A673 (cell line): ENCODE results near the gene BCL2A1. TPM values are rescaled to one million over a fixed set of nuclear protein-coding genes. Genes with fewer than 3 reads are reported as not detected.

Experiments used
- BruUV-seq: library from RNA; stranded (reverse); fragments of 400-500 nt; replicated peaks from 2 replicates; lab custom pipeline; 2021; lab: Mats Ljungman, UMichigan
- CTCF ChIA-PET: fragments of 300-600 bp; sonication (Branson Sonifier 250); formaldehyde crosslinking; loops from one replicate; lab custom pipeline; 2022; ENCODE audit warnings: antibody characterized with exemption; lab: Charles Lee
- POLR2A ChIA-PET: fragments of 300-600 bp; sonication (Branson Sonifier 250); formaldehyde crosslinking; loops from one replicate; lab custom pipeline; 2022; ENCODE audit warnings: antibody characterized with exemption; ENCODE audit not compliant: low non-redundant PET; lab: Charles Lee
- DNase-seq: peaks from one replicate; pipeline ENCODE4 v3.0.0-alpha.2; 2015; ENCODE audit warnings: low spot score
- H3K27ac ChIP-seq: fragments of 200-600 bp; sonication (generic); 2 replicates; pipeline ENCODE4 v1.5.1; 2016; ENCODE audit warnings: mixed run types, low read depth, mild to moderate bottlenecking, mixed read lengths, antibody characterized with exemption, low read length; ENCODE audit not compliant: poor library complexity, severe bottlenecking
- H3K27me3 ChIP-seq: fragments of 200-600 bp; sonication (generic); replicated peaks from 2 replicates; pipeline ENCODE4 v1.6.1; 2017; ENCODE audit warnings: mixed run types, low read depth, mild to moderate bottlenecking, mixed read lengths, antibody characterized with exemption, low read length; ENCODE audit not compliant: insufficient read depth, poor library complexity
- H3K36me3 ChIP-seq: fragments of 200-600 bp; sonication (generic); 2 replicates; pipeline ENCODE4 v1.6.1; 2016; ENCODE audit warnings: mixed run types, mild to moderate bottlenecking, mixed read lengths, antibody characterized with exemption, low read length; ENCODE audit not compliant: insufficient read depth, poor library complexity, severe bottlenecking
- H3K4me1 ChIP-seq: fragments of 200-600 bp; sonication (generic); 2 replicates; pipeline ENCODE4 v1.6.1; 2017; ENCODE audit warnings: mixed run types, mild to moderate bottlenecking, mixed read lengths, antibody characterized with exemption, low read length; ENCODE audit not compliant: insufficient read depth, poor library complexity, severe bottlenecking
- H3K4me3 ChIP-seq: fragments of 200-600 bp; sonication (generic); 2 replicates; pipeline ENCODE4 v1.5.1; 2016; ENCODE audit warnings: low read depth, mixed run types, mild to moderate bottlenecking, mixed read lengths, low read length; ENCODE audit not compliant: poor library complexity, severe bottlenecking
- H3K9me3 ChIP-seq: fragments of 200-600 bp; sonication (generic); 2 replicates; pipeline ENCODE4 v1.6.1; 2016; ENCODE audit warnings: mixed run types, low read depth, mild to moderate bottlenecking, mixed read lengths, antibody characterized with exemption, low read length; ENCODE audit not compliant: poor library complexity, severe bottlenecking
- CTCF ChIP-seq: fragments of 300-800, 200-600 bp; sonication (generic); conservative IDR thresholded peaks from 2 replicates; pipeline ENCODE4 v1.5.1; 2017; ENCODE audit warnings: low read depth, mild to moderate bottlenecking, antibody characterized with exemption, low read length, moderate library complexity, mixed read lengths
- EZH2 ChIP-seq: fragments of 200-600 bp; sonication (generic); IDR thresholded peaks from 2 replicates; pipeline ENCODE4 v1.6.1; 2017; ENCODE audit warnings: borderline replicate concordance, low read depth, mild to moderate bottlenecking, mixed read lengths, antibody characterized with exemption, low read length; ENCODE audit not compliant: poor library complexity, severe bottlenecking
- intact Hi-C: fragments of 100-400 bp; cut with micrococcal nuclease; formaldehyde crosslinking; loops from one replicate; pipeline ENCODE4 v1.10.0; 2022; ENCODE audit not compliant: unreplicated experiment
- total RNA-seq: library from RNA; stranded (reverse); gene quantifications from 2 replicates; pipeline ENCODE4 v1.2.3, GENCODE V29; 2021

BCL2A1 gene
- total RNA-seq, 1 experiment from 2014 or later: not detected

DNA sequence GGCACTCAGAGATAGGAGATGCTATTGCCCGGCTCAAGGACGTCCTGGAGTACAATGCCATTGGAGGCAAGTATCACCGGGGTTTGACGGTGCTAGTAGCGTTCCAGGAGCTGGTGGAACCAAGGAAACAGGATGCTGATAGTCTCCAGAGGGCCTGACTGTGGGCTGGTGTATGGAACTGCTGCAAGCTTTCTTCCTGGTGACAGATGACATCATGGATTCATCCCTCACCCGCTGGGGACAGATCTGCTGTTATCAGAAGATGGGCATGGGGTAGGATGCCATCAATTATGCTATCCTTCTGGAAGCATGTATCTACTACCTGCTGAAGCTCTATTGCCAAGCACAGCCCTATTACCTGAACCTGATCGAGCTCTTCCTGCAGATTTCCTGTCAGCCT, 26.4 kb downstream of the BCL2A1 start:
- intact Hi-C loops: no loop called here
- no TSS peak for BruUV-seq
- no peak for DNase-seq
- Histone ChIP-seq H3K36me3 (no peaks in the 10 kb centered on the region), H3K4me1 (no peaks in the 10 kb centered on the region), H3K27me3 (peaks cover 3% of the 10 kb centered on the region), H3K9me3 (no peaks in the 10 kb centered on the region), H3K27ac (no peak overlapping the region), H3K4me3 (no peak overlapping the region)
- TF ChIP-seq CTCF (no peak), EZH2 (no peak)
- ChIA-PET POLR2A (no interaction called here), CTCF (no interaction called here)

- TF ChIP-seq EZH2 (no peak), CTCF (no peak)
- no TSS peak for BruUV-seq
- no peak for DNase-seq
- Histone ChIP-seq H3K27me3 (peaks cover 3% of the 10 kb centered on the region), H3K9me3 (no peaks in the 10 kb centered on the region), H3K36me3 (no peaks in the 10 kb centered on the region), H3K4me1 (no peaks in the 10 kb centered on the region), H3K4me3 (no peak overlapping the region), H3K27ac (no peak overlapping the region)
- POLR2A ChIA-PET: no interaction called here
- CTCF ChIA-PET: no interaction called here
- intact Hi-C loops: no loop called here
Observed at GRCh38 chr15:79943820-79944219, 27.2 kb downstream of the BCL2A1 start.

DNA sequence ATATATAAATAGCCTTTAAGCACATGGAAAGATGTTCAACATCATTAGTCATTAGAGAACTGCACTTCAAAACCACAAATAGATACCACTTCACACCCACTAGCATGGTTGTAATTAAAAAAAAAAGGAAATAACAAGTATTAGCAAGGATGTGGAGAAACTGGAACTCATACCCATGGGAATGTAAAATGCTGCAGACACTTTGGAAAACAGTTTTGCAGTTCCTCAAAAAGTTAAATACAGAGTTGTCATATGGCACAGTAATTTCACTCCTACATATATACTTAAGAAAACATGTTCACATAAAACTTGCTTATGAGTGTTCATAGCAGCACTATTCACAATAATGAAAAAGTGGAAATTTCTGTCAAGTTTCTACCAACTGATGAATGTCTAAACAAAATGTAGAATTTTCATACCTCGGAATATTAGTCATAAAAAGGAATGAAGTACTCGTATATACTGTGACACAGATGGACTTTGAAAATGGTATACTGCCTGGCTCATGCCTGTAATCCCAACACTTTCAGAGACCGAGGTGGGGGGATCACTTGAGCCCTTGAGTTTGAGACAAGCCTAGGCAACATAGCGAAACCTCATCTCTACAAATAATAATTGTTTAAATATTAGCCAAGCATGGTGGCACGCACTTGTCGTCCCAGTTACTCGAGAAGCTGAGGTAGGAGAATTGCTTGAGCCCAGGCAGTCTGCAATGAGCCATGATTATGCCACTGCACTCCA, 28.1 kb downstream of the BCL2A1 start:
- ChIA-PET CTCF (no interaction called here), POLR2A (no interaction called here)
- no peak for DNase-seq
- no TSS peak for BruUV-seq
- TF ChIP-seq CTCF: no peak
- no peak for TF ChIP-seq EZH2
- H3K4me3 ChIP-seq: no peak overlapping the region
- H3K9me3 ChIP-seq: no peaks in the 10 kb centered on the region
- H3K27ac ChIP-seq: no peak overlapping the region
- no peaks in the 10 kb centered on the region for H3K36me3 ChIP-seq
- H3K27me3 ChIP-seq: peaks cover 3% of the 10 kb centered on the region
- H3K4me1 ChIP-seq: no peaks in the 10 kb centered on the region
- intact Hi-C loops: no loop called here
